Nephron (organoid): ENCODE measurements around the gene R3HCC1L.

Experiments used
- H3K27ac Mint-ChIP-seq, 3 experiments: 2 replicates each; pipeline ENCODE4 v1.8.0; 2020; ENCODE audit warnings: mixed read lengths in 3 of 3, mild to moderate bottlenecking in 2 of 3, moderate library complexity in 1 of 3
- H3K27me3 Mint-ChIP-seq: 2 replicates; pipeline ENCODE4 v1.8.0; 2021; ENCODE audit warnings: low read depth, mild to moderate bottlenecking, moderate library complexity, mixed read lengths
- H3K36me3 Mint-ChIP-seq: 2 replicates; pipeline ENCODE4 v1.8.0; 2020; ENCODE audit warnings: low read depth, mixed read lengths
- H3K4me1 Mint-ChIP-seq: 2 replicates; pipeline ENCODE4 v1.8.0; 2020; ENCODE audit warnings: mixed read lengths
- H3K4me3 Mint-ChIP-seq, 3 experiments: 2 replicates each; pipeline ENCODE4 v1.8.0; 2020; ENCODE audit warnings: mild to moderate bottlenecking in 3 of 3, mixed read lengths in 3 of 3, moderate library complexity in 2 of 3
- H3K9me3 Mint-ChIP-seq: 2 replicates; pipeline ENCODE4 v1.8.0; 2020; ENCODE audit warnings: mixed read lengths
- CTCF ChIP-seq, 3 experiments: fragments of 200-600 bp; sonication (generic); IDR thresholded peaks; one replicate each; pipeline ENCODE4 v1.5.0; 2021; ENCODE audit warnings: antibody characterized with exemption in 3 of 3; ENCODE audit not compliant: unreplicated experiment in 3 of 3

The R3HCC1L gene

GRCh38 chr10:98269435-98269912, 135.0 kb downstream of the R3HCC1L start:
- peaks cover 34% of the 10 kb centered on the region for H3K4me1 Mint-ChIP-seq
- no peaks in the 10 kb centered on the region for H3K36me3 Mint-ChIP-seq
- no peaks in the 10 kb centered on the region for H3K9me3 Mint-ChIP-seq
- peaks cover 13% of the 10 kb centered on the region for H3K27me3 Mint-ChIP-seq
- peak overlapping the region; percentile 73 to 80 (median 76) for H3K4me3 Mint-ChIP-seq
- no peak for TF ChIP-seq CTCF (IDR thresholded peaks at IDR 0.05; ENCODE audit: unreplicated experiment in 3 of 3)
- H3K27ac Mint-ChIP-seq: peak overlapping the region in 1 of 3 experiments; percentile 14

DNA sequence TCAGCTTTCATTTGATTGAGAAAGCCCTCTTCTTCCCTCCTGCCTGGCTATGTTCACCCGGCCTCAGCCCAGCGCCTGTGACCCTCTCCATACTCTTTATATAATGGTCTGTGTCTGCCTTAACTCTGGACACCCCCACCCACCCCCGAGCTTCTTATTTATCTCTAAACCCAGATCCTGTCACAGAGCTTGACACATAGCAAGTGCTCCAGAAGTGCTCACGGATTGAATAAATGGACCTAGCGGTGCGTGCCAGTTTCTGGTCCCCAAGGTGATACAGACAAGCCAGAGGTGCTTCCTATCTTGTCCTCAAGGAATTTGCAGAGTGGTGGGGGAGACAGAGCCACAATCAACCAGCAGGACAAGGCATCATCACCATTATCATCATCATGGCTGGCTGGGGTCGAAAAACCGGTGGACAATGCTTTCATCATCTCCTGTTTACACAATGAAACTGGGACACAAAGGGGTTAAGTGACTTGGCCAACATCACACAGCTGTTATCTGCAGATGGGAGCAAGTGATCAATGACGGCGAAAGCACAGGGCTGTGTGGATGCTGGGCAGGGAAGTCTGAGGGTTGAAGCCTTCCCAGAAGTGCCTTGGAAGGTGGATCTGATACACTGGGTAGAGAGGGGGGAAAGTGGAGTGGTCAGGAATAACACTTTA, 135.8 kb downstream of the R3HCC1L start:
- TF ChIP-seq CTCF (IDR thresholded peaks at IDR 0.05; ENCODE audit: unreplicated experiment in 3 of 3): no peak
- Mint-ChIP-seq H3K4me3 (peak overlapping the region; percentile 50 to 65 (median 62)), H3K36me3 (no peaks in the 10 kb centered on the region), H3K27me3 (peaks cover 13% of the 10 kb centered on the region), H3K4me1 (peaks cover 34% of the 10 kb centered on the region), H3K27ac (peak overlapping the region in 1 of 3 experiments; percentile 14), H3K9me3 (no peaks in the 10 kb centered on the region)

DNA sequence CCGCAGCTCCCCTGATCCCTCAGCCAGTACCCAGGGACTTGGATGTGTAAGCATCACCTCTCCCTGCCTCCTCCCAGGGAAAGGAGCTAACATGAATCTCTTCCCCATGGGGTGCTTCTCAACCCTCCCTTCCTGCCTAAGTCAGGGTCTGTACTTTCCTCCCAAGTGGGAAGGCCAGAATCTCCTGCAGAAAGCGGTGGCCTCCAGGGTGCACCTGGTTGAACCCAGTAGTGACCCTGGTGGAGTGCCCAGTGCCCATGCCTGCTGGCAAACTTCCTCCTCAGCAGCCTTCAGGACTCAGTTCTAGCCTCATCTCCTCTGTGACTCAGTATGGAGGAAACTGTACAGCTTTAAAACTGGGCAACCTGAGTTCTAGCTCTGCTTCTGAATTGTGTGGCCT, 136.3 kb downstream of the R3HCC1L start:
- no peaks in the 10 kb centered on the region for H3K9me3 Mint-ChIP-seq
- peaks cover 13% of the 10 kb centered on the region for H3K27me3 Mint-ChIP-seq
- peak overlapping the region in 1 of 3 experiments; percentile 65 for H3K4me3 Mint-ChIP-seq
- no peak for TF ChIP-seq CTCF (IDR thresholded peaks at IDR 0.05; ENCODE audit: unreplicated experiment in 3 of 3)
- H3K36me3 Mint-ChIP-seq: no peaks in the 10 kb centered on the region
- H3K27ac Mint-ChIP-seq: peak overlapping the region in 1 of 3 experiments; percentile 14
- H3K4me1 Mint-ChIP-seq: peaks cover 33% of the 10 kb centered on the region

- Mint-ChIP-seq H3K36me3 (no peaks in the 10 kb centered on the region), H3K9me3 (no peaks in the 10 kb centered on the region), H3K27me3 (peaks cover 17% of the 10 kb centered on the region), H3K4me1 (peaks cover 18% of the 10 kb centered on the region), H3K4me3 (no peak overlapping the region), H3K27ac (no peak overlapping the region)
- no peak for TF ChIP-seq CTCF (IDR thresholded peaks at IDR 0.05; ENCODE audit: unreplicated experiment in 3 of 3)
Observed at GRCh38 chr10:98272245-98272644, 137.8 kb downstream of the R3HCC1L start.

- H3K4me1 Mint-ChIP-seq: peaks cover 18% of the 10 kb centered on the region
- H3K36me3 Mint-ChIP-seq: no peaks in the 10 kb centered on the region
- no peak overlapping the region for H3K4me3 Mint-ChIP-seq
- H3K9me3 Mint-ChIP-seq: no peaks in the 10 kb centered on the region
- peaks cover 17% of the 10 kb centered on the region for H3K27me3 Mint-ChIP-seq
- no peak for TF ChIP-seq CTCF (IDR thresholded peaks at IDR 0.05; ENCODE audit: unreplicated experiment in 3 of 3)
- no peak overlapping the region for H3K27ac Mint-ChIP-seq
Observed at GRCh38 chr10:98272656-98273055, 138.2 kb downstream of the R3HCC1L start.
